Lower lobe of right lung (tissue), 2 donors: Measurements from ENCODE around the gene NR1D2. TPM values are rescaled to one million over a fixed set of nuclear protein-coding genes. Genes with fewer than 3 reads are reported as not detected.

Experiments
- ATAC-seq, 2 donors: fragments of 200-7000 bp; cut with Tn5 transposase; one replicate each; pipeline ENCODE4 v1.9.1; 2020 to 2022; ENCODE audit warnings: mild to moderate bottlenecking in 2 of 2, moderate library complexity in 2 of 2
- DNase-seq: peaks from one replicate; pipeline ENCODE4 v3.0.0-alpha.2; 2020
- H3K27ac ChIP-seq: fragments of 200-600 bp; one replicate; pipeline ENCODE4 v1.8.0; 2022
- H3K27me3 ChIP-seq: fragments of 200-600 bp; one replicate; pipeline ENCODE4 v1.8.0; 2022; ENCODE audit warnings: low read depth
- H3K36me3 ChIP-seq: fragments of 200-600 bp; one replicate; pipeline ENCODE4 v1.8.0; 2022; ENCODE audit warnings: mild to moderate bottlenecking
- H3K4me1 ChIP-seq: fragments of 200-600 bp; one replicate; pipeline ENCODE4 v1.8.0; 2022
- H3K4me3 ChIP-seq: fragments of 200-600 bp; one replicate; pipeline ENCODE4 v1.8.0; 2022; ENCODE audit warnings: mild to moderate bottlenecking
- H3K9me3 ChIP-seq: fragments of 200-600 bp; one replicate; pipeline ENCODE4 v1.8.0; 2022
- intact Hi-C: fragments of 100-400 bp; cut with DNase I; formaldehyde crosslinking; loops from one replicate; pipeline ENCODE4 v1.11.0; 2022
- total RNA-seq: library from RNA; stranded (reverse); fragmentation: NEBNext Ultra II Directional; extraction: Animal tissue kit (Norgen Biotek cat#: 25700); gene quantifications from one replicate; pipeline ENCODE4 v1.2.1, GENCODE V29; 2021
- TF ChIP-seq, protein P1 (sequence below): fragments of 200-600 bp; IDR thresholded peaks from one replicate; pipeline ENCODE4 v1.8.0; 2022; ENCODE audit warnings: antibody characterized with exemption, mild to moderate bottlenecking
- donor health status: DM: no; HTN: yes; CAD: no; lungs with severe emphysema.

NR1D2 gene
- total RNA-seq, 1 donor from 2014 or later, result 53.7 TPM

DNA sequence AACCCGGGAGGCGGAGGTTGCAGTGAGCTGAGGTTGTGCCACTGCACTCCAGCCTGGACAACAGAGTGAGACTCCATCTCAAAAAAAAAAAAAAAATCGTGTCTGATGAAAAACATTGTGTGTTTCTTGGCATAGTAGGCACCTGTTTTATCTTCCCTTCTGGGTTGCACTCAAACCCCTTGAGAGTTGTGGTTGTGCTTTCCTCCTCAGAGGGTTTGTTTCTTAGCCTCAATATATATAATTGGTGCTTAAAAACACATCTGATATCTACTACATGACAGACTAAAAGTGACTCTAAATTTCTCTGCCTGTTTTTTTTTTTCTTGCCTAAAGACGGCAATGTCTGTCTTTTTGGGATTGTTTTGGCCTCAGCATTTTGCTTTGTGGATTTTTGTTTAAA is 7.6 kb downstream of the NR1D2 start:
- no peak for DNase-seq
- no peaks in the 10 kb centered on the region for H3K9me3 ChIP-seq
- ATAC-seq, result no peak
- H3K27me3 ChIP-seq, result no peaks in the 10 kb centered on the region
- H3K4me3 ChIP-seq, result no peak overlapping the region
- TF ChIP-seq, protein P1, sequence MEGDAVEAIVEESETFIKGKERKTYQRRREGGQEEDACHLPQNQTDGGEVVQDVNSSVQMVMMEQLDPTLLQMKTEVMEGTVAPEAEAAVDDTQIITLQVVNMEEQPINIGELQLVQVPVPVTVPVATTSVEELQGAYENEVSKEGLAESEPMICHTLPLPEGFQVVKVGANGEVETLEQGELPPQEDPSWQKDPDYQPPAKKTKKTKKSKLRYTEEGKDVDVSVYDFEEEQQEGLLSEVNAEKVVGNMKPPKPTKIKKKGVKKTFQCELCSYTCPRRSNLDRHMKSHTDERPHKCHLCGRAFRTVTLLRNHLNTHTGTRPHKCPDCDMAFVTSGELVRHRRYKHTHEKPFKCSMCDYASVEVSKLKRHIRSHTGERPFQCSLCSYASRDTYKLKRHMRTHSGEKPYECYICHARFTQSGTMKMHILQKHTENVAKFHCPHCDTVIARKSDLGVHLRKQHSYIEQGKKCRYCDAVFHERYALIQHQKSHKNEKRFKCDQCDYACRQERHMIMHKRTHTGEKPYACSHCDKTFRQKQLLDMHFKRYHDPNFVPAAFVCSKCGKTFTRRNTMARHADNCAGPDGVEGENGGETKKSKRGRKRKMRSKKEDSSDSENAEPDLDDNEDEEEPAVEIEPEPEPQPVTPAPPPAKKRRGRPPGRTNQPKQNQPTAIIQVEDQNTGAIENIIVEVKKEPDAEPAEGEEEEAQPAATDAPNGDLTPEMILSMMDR, result no peak
- H3K4me1 ChIP-seq, result peaks cover 64% of the 10 kb centered on the region
- H3K36me3 ChIP-seq, result peaks cover 15% of the 10 kb centered on the region
- no peak overlapping the region for H3K27ac ChIP-seq
- intact Hi-C loops, result no loop called here

DNA sequence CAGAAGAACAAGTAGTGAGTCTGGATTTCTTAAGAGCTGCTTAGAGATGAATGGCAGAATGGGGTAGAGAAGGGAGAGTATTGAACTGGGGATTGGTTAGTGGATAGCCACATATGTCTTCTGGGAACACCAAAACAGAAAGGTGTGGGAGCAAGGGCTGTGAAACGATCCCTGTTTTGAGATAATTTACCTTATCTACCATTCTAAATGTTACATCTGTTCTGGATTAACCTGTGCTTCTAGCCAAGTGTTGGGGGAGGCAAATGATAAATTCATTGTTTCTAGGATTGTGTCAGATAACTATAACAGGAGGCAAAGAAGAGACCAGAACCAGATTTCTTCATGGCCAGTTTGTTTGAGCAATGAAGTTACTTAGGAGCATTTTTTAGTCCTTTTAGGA is 8.4 kb downstream of the NR1D2 start:
- Histone ChIP-seq H3K27me3 (no peaks in the 10 kb centered on the region), H3K36me3 (peaks cover 15% of the 10 kb centered on the region), H3K9me3 (no peaks in the 10 kb centered on the region), H3K4me3 (no peak overlapping the region), H3K27ac (no peak overlapping the region), H3K4me1 (peaks cover 55% of the 10 kb centered on the region)
- ATAC-seq, result no peak
- no peak for DNase-seq
- intact Hi-C loops, result no loop called here
- TF ChIP-seq, protein P1, result no peak

DNA sequence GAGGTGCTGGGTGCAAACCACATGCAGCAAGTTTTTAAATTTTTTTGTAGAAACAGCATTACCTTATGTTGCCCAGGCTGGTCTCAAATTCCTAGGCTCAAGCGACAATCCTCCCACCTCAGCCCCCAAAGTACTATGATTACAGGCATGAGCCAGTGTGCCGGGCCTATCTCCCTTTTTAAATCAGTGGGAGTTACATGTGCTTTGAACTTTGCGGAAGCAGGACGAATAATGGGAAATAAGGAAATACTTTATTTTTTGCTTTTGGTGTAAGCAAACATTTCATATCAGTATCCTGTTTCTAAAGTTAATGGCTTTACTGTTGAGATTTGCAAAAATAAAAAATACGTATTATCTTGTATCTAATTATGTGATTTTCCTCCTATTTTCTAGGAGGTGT is 9.1 kb downstream of the NR1D2 start:
- no peak overlapping the region for H3K27ac ChIP-seq
- peaks cover 17% of the 10 kb centered on the region for H3K36me3 ChIP-seq
- no peak for DNase-seq
- H3K4me1 ChIP-seq, result peaks cover 49% of the 10 kb centered on the region
- no peak for ATAC-seq
- no peak overlapping the region for H3K4me3 ChIP-seq
- TF ChIP-seq, protein P1, result no peak
- no peaks in the 10 kb centered on the region for H3K27me3 ChIP-seq
- H3K9me3 ChIP-seq, result no peaks in the 10 kb centered on the region
- intact Hi-C loops, result no loop called here

DNA sequence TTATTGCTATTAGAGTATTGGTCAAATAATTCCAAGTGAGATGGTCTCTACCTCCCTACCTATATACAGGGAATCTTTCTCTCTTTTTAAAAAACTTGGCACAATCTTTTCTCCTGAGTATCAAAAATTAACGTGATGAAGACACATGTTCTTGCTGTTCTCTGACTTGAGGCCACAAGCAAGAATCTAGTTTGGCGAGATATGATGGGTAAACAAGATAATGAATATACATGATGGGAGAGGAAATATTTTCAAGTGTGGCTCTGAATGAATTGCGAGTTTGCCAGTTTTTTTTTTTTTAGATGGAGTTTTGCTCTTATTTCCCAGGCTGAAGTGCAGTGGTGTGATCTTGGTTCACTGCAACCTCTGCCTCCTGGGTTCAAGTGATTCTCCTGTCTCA is 11.6 kb downstream of the NR1D2 start:
- Histone ChIP-seq H3K27ac (no peak overlapping the region), H3K4me3 (no peak overlapping the region)
- intact Hi-C loops, result no loop called here

DNA sequence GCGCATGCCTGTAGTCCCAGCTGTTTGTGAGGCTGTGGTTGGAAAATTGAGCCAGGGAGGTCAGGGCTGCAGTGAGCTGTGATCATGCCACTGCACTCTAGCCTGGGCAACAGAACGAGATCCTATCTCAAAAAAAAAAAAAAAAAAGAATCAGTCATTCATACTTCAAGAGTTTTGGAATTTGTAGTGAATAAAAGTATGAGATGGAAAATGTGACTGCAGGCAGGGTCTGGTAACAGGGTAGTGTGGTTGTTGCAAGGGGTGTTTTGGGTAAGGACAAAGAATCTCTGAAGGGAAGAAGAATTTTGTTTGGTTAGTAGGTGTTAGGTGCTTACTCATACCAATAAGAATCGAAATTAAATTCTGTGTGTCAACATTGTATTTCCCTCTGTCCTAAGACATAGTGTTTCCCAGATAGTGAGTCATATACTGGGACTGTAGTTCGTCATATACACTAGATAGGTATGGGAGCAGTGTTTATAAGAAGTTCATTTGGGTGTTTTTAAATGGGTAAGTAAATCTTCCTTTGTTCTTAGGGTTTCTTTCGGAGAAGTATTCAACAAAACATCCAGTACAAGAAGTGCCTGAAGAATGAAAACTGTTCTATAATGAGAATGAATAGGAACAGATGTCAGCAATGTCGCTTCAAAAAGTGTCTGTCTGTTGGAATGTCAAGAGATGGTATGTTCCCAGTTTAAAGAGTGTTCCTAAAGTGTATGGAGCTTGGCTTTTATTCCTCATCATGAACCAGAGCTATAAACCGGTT is 14.2 kb downstream of the NR1D2 start:
- TF ChIP-seq, protein P1, result no peak
- H3K4me3 ChIP-seq, result no peak overlapping the region
- DNase-seq (no peak), ATAC-seq (peak; percentile 65 to 90)
- intact Hi-C loops, result no loop called here
- H3K27me3 ChIP-seq, result no peaks in the 10 kb centered on the region
- H3K4me1 ChIP-seq, result peaks cover 7% of the 10 kb centered on the region
- peaks cover 68% of the 10 kb centered on the region for H3K36me3 ChIP-seq
- H3K9me3 ChIP-seq, result no peaks in the 10 kb centered on the region
- no peak overlapping the region for H3K27ac ChIP-seq

More for the DNA sequence above, 11.6 kb downstream of the NR1D2 start:
- Histone ChIP-seq H3K9me3 (no peaks in the 10 kb centered on the region), H3K36me3 (peaks cover 43% of the 10 kb centered on the region), H3K4me1 (peaks cover 24% of the 10 kb centered on the region), H3K27me3 (no peaks in the 10 kb centered on the region)
- ATAC-seq (no peak), DNase-seq (no peak)
- TF ChIP-seq, protein P1, result no peak
